Lower lobe of right lung (tissue), 2 donors: ENCODE data around the gene ZMYM5. TPM values are rescaled to one million over a fixed set of nuclear protein-coding genes. Genes with fewer than 3 reads are reported as not detected.

ENCODE experiments used
- ATAC-seq, 2 donors: fragments of 200-7000 bp; cut with Tn5 transposase; one replicate each; pipeline ENCODE4 v1.9.1; 2020 to 2022; ENCODE audit warnings: mild to moderate bottlenecking in 2 of 2, moderate library complexity in 2 of 2
- DNase-seq: peaks from one replicate; pipeline ENCODE4 v3.0.0-alpha.2; 2020
- H3K27ac ChIP-seq: fragments of 200-600 bp; one replicate; pipeline ENCODE4 v1.8.0; 2022
- H3K27me3 ChIP-seq: fragments of 200-600 bp; one replicate; pipeline ENCODE4 v1.8.0; 2022; ENCODE audit warnings: low read depth
- H3K36me3 ChIP-seq: fragments of 200-600 bp; one replicate; pipeline ENCODE4 v1.8.0; 2022; ENCODE audit warnings: mild to moderate bottlenecking
- H3K4me1 ChIP-seq: fragments of 200-600 bp; one replicate; pipeline ENCODE4 v1.8.0; 2022
- H3K4me3 ChIP-seq: fragments of 200-600 bp; one replicate; pipeline ENCODE4 v1.8.0; 2022; ENCODE audit warnings: mild to moderate bottlenecking
- H3K9me3 ChIP-seq: fragments of 200-600 bp; one replicate; pipeline ENCODE4 v1.8.0; 2022
- intact Hi-C: fragments of 100-400 bp; cut with DNase I; formaldehyde crosslinking; loops from one replicate; pipeline ENCODE4 v1.11.0; 2022
- total RNA-seq: library from RNA; stranded (reverse); fragmentation: NEBNext Ultra II Directional; extraction: Animal tissue kit (Norgen Biotek cat#: 25700); gene quantifications from one replicate; pipeline ENCODE4 v1.2.1, GENCODE V29; 2021
- TF ChIP-seq, protein P1 (sequence below): fragments of 200-600 bp; IDR thresholded peaks from one replicate; pipeline ENCODE4 v1.8.0; 2022; ENCODE audit warnings: antibody characterized with exemption, mild to moderate bottlenecking
- donor health status: DM: no; HTN: yes; CAD: no; lungs with severe emphysema.

ZMYM5 gene
- total RNA-seq, 1 donor from 2014 or later: 10.9 TPM

DNA sequence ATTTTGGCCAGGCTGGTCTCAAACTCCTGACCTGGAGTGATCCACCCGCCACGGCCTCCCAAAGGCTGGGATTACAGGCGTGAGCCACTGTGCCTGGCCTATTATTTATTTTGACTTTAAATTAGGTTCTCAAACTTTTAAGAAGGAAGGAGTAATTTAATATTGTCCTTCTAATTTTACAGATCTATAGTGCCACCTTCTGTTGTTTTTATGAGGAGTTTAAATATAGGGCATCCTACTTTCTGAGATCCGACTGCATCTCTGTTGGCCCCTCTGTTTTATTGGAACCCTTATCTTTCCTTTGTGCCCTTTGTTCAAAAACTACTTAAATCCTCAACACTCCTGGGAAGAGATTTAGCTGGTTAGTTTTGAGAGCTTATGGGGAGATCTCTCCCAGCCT is 25.4 kb upstream of the ZMYM5 start:
- Histone ChIP-seq H3K36me3 (no peaks in the 10 kb centered on the region), H3K27ac (no peak overlapping the region), H3K27me3 (no peaks in the 10 kb centered on the region), H3K4me1 (no peaks in the 10 kb centered on the region), H3K9me3 (no peaks in the 10 kb centered on the region), H3K4me3 (no peak overlapping the region)
- DNase-seq (no peak), ATAC-seq (no peak)
- TF ChIP-seq, protein P1, sequence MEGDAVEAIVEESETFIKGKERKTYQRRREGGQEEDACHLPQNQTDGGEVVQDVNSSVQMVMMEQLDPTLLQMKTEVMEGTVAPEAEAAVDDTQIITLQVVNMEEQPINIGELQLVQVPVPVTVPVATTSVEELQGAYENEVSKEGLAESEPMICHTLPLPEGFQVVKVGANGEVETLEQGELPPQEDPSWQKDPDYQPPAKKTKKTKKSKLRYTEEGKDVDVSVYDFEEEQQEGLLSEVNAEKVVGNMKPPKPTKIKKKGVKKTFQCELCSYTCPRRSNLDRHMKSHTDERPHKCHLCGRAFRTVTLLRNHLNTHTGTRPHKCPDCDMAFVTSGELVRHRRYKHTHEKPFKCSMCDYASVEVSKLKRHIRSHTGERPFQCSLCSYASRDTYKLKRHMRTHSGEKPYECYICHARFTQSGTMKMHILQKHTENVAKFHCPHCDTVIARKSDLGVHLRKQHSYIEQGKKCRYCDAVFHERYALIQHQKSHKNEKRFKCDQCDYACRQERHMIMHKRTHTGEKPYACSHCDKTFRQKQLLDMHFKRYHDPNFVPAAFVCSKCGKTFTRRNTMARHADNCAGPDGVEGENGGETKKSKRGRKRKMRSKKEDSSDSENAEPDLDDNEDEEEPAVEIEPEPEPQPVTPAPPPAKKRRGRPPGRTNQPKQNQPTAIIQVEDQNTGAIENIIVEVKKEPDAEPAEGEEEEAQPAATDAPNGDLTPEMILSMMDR: no peak
- intact Hi-C loops: no loop called here

DNA sequence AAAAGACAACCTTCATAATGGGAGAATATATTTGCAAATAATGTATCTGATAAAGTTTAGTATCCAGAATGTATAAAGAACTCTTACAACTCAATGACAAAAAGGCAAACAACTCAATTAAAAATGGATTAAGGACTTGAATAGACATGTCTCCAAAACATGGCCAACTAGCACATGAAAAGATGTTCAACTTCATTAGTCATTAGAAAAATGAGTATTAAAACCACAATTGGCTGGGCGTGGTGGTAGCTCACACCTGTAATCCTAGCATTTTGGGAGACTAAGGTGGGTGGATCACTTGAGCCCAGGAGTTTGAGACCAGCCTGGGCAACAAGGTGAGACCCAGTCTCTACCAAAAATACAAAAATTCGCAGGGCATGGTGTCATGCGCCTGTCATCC is 18.8 kb upstream of the ZMYM5 start:
- TF ChIP-seq, protein P1: no peak
- no peaks in the 10 kb centered on the region for H3K4me1 ChIP-seq
- ATAC-seq (no peak), DNase-seq (no peak)
- no peak overlapping the region for H3K4me3 ChIP-seq
- H3K36me3 ChIP-seq: no peaks in the 10 kb centered on the region
- no peaks in the 10 kb centered on the region for H3K9me3 ChIP-seq
- no peaks in the 10 kb centered on the region for H3K27me3 ChIP-seq
- intact Hi-C loops: no loop called here
- H3K27ac ChIP-seq: no peak overlapping the region

DNA sequence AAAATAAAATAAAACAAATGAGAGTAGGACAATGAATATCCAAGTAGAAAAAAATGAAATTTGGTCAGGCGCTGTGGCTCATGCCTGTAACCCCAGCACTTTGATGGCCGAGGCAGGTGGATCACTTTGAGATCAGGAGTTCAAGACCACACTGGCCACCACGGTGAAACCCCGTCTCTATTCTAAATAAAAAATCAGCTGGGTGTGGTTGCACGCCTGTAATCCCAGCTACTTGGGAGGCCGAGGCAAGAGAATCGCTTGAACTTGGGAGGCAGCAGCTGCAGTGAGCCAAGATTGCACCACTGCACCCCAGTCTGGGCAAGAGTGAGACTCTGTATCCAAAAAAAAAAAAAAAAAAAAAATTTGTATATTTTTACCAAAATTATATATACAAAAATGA is 18.2 kb upstream of the ZMYM5 start:
- no peaks in the 10 kb centered on the region for H3K4me1 ChIP-seq
- H3K27ac ChIP-seq: no peak overlapping the region
- intact Hi-C loops: no loop called here
- ATAC-seq: no peak
- TF ChIP-seq, protein P1: no peak
- DNase-seq: no peak
- no peaks in the 10 kb centered on the region for H3K9me3 ChIP-seq
- H3K4me3 ChIP-seq: no peak overlapping the region
- H3K27me3 ChIP-seq: no peaks in the 10 kb centered on the region
- H3K36me3 ChIP-seq: no peaks in the 10 kb centered on the region

DNA sequence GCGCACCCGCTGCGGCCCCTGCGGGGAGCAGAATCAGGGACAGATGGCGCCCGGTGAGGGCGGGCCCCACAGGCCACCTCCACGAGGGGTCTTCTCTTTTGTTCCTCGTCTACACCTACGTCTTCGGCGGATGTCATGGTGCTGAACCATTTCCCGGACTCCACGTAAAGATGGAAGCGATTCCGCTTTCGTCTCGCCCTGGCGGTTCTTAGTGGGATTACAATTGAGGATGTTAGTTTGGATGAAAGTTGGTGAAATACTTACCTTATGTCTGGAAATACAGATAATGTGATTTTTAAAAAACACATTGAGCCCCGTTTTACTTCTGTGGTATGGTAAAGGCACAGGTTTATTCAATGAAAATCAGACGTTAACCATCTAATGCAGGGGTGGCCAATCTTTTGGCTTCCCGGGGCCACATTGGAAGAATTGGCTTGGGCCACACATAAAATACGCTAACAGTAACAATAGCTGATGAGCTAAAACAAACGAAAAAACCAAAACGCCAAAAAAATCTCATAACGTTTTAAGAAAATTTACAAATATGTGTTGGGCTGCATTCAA is 1.4 kb upstream of the ZMYM5 start:
- H3K4me3 ChIP-seq: peak overlapping the region; percentile 89
- peaks cover 22% of the 10 kb centered on the region for H3K4me1 ChIP-seq
- no peaks in the 10 kb centered on the region for H3K27me3 ChIP-seq
- DNase-seq (peak; percentile 71), ATAC-seq (peak; percentile 17 to 33)
- H3K36me3 ChIP-seq: no peaks in the 10 kb centered on the region
- intact Hi-C loops: no loop called here
- no peaks in the 10 kb centered on the region for H3K9me3 ChIP-seq
- TF ChIP-seq, protein P1: peak; percentile 63
- H3K27ac ChIP-seq: peak overlapping the region; percentile 100

DNA sequence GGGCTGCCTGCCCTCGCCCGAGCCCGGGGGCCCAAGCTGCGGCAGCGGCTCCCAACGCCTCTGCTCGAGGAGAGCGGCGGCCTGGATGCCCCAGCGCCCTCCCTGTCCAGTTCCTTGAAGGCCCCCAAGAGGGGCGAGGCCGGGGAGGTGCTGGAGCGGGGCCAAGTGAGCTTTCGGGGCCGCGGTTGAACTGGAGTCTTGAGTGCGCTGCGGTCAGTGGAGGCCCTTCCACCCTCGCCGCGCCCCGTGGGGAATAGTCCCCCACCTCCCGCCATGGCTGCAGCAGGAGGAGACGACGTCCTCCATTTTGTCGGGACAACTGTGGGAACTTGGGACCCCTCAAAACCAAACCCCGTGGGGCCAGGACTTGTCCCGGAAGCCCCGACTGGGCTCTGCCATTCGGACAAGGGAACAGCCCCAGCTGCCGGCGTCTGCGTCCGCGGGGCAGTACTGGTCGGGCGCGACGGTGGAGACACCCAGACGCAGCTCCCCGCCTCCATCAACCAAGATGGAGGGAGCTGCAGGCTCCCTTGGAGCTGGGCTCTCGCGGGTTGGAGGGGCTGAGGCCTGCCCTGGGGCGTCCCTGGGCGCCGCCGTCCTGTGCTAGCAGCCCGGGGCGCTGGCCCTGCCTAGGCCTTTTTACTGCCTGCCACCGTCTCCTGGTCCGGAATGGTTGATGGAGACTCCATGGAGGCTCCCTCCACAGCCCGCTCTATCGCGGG is 736 bp upstream of the ZMYM5 start:
- peak; percentile 85 for DNase-seq
- H3K36me3 ChIP-seq: no peaks in the 10 kb centered on the region
- intact Hi-C loops: no loop called here

More for the DNA sequence above, 736 bp upstream of the ZMYM5 start:
- no peaks in the 10 kb centered on the region for H3K27me3 ChIP-seq
- H3K4me3 ChIP-seq: peak overlapping the region; percentile 89
- ATAC-seq: peak; percentile 67 to 69
- no peaks in the 10 kb centered on the region for H3K9me3 ChIP-seq
- H3K4me1 ChIP-seq: peaks cover 22% of the 10 kb centered on the region
- TF ChIP-seq, protein P1: no peak
- peak overlapping the region; percentile 100 for H3K27ac ChIP-seq
